ENCODE results near the gene PRR23B.
"Not testable (repeated sequence)": the region's sequence is repeated elsewhere in the genome, so short reads cannot be mapped to it uniquely, and the experiment has no call there.

The PRR23B gene

DNA sequence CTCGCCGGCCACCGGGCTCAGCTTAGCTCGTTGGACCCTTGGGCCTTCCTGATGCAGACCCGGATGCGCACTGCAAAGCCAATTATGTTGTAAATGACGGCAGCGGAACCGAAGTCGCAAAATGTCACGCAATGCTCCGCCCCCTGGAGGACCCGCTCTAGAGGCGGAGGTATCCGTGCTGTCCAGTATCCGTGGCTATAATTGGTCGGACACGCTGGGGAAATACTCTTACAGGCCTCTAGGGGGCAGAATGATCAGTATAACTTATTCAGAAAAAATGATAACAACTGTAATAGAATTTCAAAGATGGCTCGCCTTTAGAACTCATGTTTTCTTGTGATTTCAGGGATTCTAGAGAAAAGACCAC is at the start of gene PRR23B:
PRR23B (minus strand) TSS at position 59 of the 367 bp plus-strand sequence. CDS start 265 bp downstream, outside the sequence.
- ATAC-seq (replicated peaks) (no peak), DNase-seq (no peak)
- Mint-ChIP-seq H3K4me3 (no peak within 1 kb of the TSS), H3K27ac (no peak within 1 kb of the TSS), H3K4me1 (no peaks in the 10 kb centered on the region), H3K36me3 (peaks cover 3% of the 10 kb centered on the region in 2 donors), H3K27me3 (peaks cover 7 to 9% of the 10 kb centered on the region in 2 donors), H3K9me3 (peaks cover 7% of the 10 kb centered on the region in 2 donors)

DNA sequence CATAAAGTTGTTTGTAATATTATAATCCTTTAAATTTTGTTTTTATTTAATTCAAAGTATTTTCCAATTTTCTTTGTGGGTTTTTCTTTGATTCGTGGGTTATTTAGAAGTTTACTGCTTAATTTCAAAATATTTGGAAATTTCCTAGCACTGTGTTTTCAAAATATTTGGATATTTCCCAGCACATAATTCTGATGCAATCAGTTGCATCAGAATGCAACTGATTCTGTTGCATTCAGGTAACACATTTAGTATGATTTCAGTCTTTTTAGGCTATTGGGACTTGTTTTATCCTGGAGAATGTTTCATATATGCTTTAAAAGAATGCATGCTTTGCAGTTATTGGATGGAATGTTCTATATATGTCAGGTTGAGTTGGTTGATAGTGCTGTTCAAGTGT is 42.2 kb upstream of the PRR23B start:
- Mint-ChIP-seq H3K27ac (no peak overlapping the region), H3K4me1 (no peaks in the 10 kb centered on the region), H3K27me3 (no peaks in the 10 kb centered on the region), H3K4me3 (no peak overlapping the region), H3K36me3 (no peaks in the 10 kb centered on the region), H3K9me3 (peaks cover 0 to 3% of the 10 kb centered on the region in 2 donors)
- no peak for DNase-seq
- no peak for ATAC-seq (replicated peaks)

DNA sequence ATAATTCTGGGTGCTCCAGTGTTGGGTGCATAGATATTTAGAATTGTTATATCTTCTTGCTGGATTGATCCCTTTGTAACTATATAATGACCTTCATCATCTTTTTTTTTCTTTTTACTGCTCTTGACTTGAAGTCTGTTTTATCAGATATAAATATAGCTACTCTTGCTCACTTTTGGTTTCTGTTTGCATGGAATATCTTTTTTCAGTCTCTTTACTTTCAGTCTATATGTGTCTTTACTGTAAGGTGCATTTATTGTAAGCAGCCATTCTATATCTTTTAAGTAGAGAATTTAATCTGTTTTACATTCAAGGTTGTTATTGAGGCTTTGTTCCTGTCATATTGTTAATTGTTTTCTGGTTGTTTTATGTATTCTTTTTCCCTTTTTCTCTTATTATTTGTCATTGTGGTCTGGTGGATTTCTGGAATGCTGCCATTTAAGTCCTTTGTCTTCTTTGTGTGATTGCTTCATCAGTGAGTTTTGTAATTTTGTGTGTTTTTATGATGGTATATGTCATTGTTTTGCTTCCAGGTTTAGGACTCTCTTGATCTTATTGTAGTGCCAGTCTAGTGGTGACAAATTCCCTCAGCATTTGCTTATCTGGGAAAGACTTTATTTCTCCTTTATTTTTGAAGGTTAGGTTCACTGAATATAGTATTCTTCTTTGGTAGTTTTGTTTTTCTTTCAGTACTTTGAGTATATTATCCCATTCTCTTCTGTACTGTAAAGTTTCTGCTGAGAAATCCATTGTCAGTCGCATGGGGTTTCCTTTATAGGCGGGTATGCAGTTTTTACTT is 32.3 kb upstream of the PRR23B start:
- DNase-seq (no peak), ATAC-seq (replicated peaks) (no peak)
- Mint-ChIP-seq H3K4me1 (no peaks in the 10 kb centered on the region), H3K27ac (no peak overlapping the region), H3K27me3 (no peaks in the 10 kb centered on the region), H3K36me3 (peaks cover 2 to 3% of the 10 kb centered on the region in 2 donors), H3K4me3 (no peak overlapping the region), H3K9me3 (peaks cover 15 to 22% of the 10 kb centered on the region in 2 donors)

- Mint-ChIP-seq H3K4me1 (no peaks in the 10 kb centered on the region), H3K36me3 (no peaks in the 10 kb centered on the region), H3K4me3 (no peak within 1 kb of the TSS), H3K27ac (no peak within 1 kb of the TSS), H3K9me3 (peaks cover 0 to 11% of the 10 kb centered on the region in 2 donors), H3K27me3 (peaks cover 0 to 4% of the 10 kb centered on the region in 2 donors)
- no peak for ATAC-seq (replicated peaks)
- no peak for DNase-seq
These were observed 23.9 kb upstream of the PRR23B start, which contains the start of gene PRR23C for GRCh38 chr3:139044366-139045210. TSS of gene PRR23C (minus strand) at chr3:139044892. CDS start at chr3:139044620, 272 bp downstream.

DNA sequence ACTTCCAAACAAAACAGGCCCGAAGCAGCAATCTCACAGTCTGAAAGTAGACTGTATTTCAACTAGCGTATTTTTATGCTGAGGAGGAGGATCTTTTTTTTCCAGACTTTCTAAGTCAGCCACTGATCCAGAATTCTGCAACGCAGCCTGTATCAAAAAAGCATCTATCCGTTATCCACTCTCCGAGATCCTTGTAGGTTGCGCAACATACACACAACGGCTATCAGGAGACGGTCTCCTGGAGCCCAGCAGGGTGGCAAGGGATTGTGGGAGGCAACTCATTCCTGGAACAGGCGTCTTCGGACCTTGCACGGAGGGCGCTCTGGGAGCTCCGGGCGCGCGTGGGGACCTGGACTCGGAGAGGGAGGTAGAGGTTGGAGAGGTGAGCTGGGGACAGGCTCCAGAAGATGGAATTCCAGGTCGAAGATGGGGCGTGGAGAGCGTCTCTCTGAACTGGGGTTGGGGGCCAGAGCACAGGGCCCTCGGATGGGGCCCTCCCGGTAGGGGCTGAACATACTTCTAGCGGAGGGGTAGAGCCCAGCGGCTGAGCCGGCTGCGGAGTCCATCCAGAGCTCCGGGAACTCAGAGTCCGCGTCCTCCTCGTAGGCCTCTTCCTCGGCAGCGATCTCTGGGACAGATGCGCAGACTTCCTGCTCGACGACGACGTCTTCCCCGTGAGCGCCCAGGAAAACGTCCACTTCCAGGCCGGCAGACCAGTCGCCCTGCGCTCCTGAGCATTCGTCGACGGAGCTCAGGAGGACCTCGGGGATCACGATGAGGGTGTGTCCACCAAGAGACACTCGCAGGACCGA is 23.0 kb upstream of the PRR23B start:
- H3K4me3 Mint-ChIP-seq = no peak overlapping the region
- peaks cover 0 to 8% of the 10 kb centered on the region in 2 donors for H3K9me3 Mint-ChIP-seq
- no peak for ATAC-seq (replicated peaks)
- peaks cover 0 to 4% of the 10 kb centered on the region in 2 donors for H3K27me3 Mint-ChIP-seq
- no peaks in the 10 kb centered on the region for H3K36me3 Mint-ChIP-seq
- H3K4me1 Mint-ChIP-seq = no peaks in the 10 kb centered on the region
- no peak overlapping the region for H3K27ac Mint-ChIP-seq
- no peak for DNase-seq

DNA sequence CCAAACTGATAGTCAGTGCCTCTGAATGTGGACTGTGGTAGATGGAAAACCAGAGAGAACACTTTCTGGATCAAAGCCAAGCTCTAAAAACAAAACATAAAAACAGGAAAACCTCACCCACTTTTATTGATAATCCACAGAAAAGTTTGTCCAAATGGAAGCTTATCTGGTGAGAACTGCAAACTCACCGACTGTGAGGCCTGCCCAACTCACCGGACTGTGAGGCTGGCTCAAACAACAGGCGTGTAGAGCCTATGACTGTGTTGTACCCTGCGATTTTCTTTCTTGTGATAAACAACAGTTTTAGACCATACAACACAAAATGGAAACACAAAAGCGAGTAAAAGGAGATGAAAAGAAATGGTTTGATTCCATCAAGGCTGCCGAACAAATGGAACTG is 16.8 kb upstream of the PRR23B start:
- Mint-ChIP-seq H3K4me3 (no peak overlapping the region), H3K27ac (no peak overlapping the region), H3K4me1 (no peaks in the 10 kb centered on the region), H3K36me3 (no peaks in the 10 kb centered on the region), H3K9me3 (peaks cover 0 to 3% of the 10 kb centered on the region in 2 donors), H3K27me3 (peaks cover 3 to 10% of the 10 kb centered on the region in 2 donors)
- DNase-seq = no peak
- ATAC-seq (replicated peaks) = no peak

- ATAC-seq (replicated peaks) (no peak), DNase-seq (no peak)
- H3K27me3 Mint-ChIP-seq = peaks cover under 1 to 6% of the 10 kb centered on the region in 2 donors
- H3K4me1 Mint-ChIP-seq = no peaks in the 10 kb centered on the region
- H3K4me3 Mint-ChIP-seq = no peak overlapping the region
- peaks cover 12 to 18% of the 10 kb centered on the region in 2 donors for H3K9me3 Mint-ChIP-seq
- no peaks in the 10 kb centered on the region for H3K36me3 Mint-ChIP-seq
- no peak overlapping the region for H3K27ac Mint-ChIP-seq
These were observed 11.7 kb upstream of the PRR23B start for GRCh38 chr3:139032326-139033002.

DNA sequence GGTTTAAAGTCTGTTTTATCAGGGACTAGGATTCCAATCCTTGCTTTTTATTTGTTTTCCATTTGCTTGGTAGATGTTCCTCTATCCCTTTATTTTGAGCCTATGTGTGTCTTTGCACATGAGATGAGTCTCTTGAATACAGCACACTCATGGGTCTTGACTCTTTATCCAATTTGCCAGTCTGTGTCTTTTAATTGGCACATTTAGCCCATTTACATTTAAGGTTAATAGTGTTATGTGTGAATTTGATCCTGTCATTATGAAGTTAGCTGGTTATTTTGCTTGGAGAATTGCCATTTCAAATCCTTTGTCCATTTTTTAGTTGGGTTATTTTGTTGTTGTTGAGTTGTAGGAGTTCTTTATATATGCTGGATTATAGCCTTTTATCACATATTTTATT is 9.8 kb upstream of the PRR23B start:
- not testable (repeated sequence) for H3K27ac Mint-ChIP-seq; H3K27me3 Mint-ChIP-seq; H3K4me1 Mint-ChIP-seq; H3K36me3 Mint-ChIP-seq; ATAC-seq (replicated peaks); DNase-seq; H3K4me3 Mint-ChIP-seq
- peaks cover 12 to 18% of the 10 kb centered on the region in 2 donors for H3K9me3 Mint-ChIP-seq

GRCh38 chr3:139024968-139025367 is 4.2 kb upstream of the PRR23B start:
- H3K9me3 Mint-ChIP-seq = peaks cover 4 to 7% of the 10 kb centered on the region in 2 donors
- no peak overlapping the region for H3K27ac Mint-ChIP-seq
- DNase-seq (no peak), ATAC-seq (replicated peaks) (no peak)
- no peak overlapping the region for H3K4me3 Mint-ChIP-seq
- no peaks in the 10 kb centered on the region for H3K4me1 Mint-ChIP-seq
- H3K27me3 Mint-ChIP-seq = no peaks in the 10 kb centered on the region
- no peaks in the 10 kb centered on the region for H3K36me3 Mint-ChIP-seq

DNA sequence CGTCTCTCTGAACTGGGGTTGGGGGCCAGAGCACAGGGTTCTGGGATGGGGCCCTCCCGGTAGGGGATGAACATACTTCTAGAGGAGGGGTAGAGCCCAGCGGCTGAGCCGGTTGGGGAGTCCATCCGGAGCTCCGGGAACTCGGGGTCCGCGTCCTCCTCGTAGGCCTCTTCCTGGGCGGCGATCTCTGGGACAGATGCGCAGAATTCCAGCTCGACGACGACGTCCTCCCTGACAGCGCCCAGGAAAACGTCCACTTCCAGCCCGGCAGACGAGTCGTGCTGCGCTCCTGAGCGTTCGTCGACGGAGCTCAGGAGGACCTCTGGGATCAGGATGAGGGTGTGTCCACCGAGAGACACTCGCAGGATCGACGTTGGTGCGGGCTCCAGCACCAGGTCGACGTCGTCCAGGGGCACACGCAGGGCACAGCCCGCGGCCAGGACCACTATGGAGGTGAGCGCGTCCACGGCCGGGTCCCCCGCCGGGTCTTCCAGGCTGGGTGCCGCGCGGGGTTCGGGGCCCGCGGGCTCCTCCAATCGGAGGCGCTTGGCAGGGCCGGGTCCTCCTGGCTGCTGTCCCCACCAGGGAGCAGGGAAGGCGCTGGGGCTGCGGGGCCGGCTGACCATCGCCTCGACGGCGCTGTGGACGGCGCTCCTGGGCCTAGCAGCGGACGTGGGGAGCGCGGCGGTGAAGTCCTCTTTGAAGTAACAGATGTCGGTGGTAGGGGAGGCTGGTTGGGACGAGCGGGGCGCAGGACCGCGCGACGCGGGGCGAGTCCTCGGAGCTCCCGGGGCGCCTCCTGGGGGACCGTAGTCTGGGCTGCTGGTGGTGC is 474 bp downstream of the PRR23B start:
- no peak for DNase-seq
- no peak for ATAC-seq (replicated peaks)
- Mint-ChIP-seq H3K27ac (no peak overlapping the region), H3K36me3 (peaks cover 3% of the 10 kb centered on the region in 2 donors), H3K4me3 (no peak overlapping the region), H3K4me1 (no peaks in the 10 kb centered on the region), H3K9me3 (peaks cover 7% of the 10 kb centered on the region in 2 donors), H3K27me3 (peaks cover 7 to 9% of the 10 kb centered on the region in 2 donors)

- H3K9me3 Mint-ChIP-seq = peaks cover 8 to 11% of the 10 kb centered on the region in 2 donors
- ATAC-seq (replicated peaks) (no peak), DNase-seq (no peak)
- H3K4me3 Mint-ChIP-seq = no peak overlapping the region
- no peak overlapping the region for H3K27ac Mint-ChIP-seq
- peaks cover 7 to 9% of the 10 kb centered on the region in 2 donors for H3K27me3 Mint-ChIP-seq
- peaks cover 3% of the 10 kb centered on the region in 2 donors for H3K36me3 Mint-ChIP-seq
- no peaks in the 10 kb centered on the region for H3K4me1 Mint-ChIP-seq
These were observed 4.2 kb downstream of the PRR23B start for GRCh38 chr3:139016430-139017048.

GRCh38 chr3:139006051-139006716 is 14.5 kb downstream of the PRR23B start, which contains the start of gene PRR23A:
TSS of gene PRR23A (minus strand) at chr3:139006268. CDS start at chr3:139006268, 0 bp downstream.
- Mint-ChIP-seq H3K27me3 (peaks cover 0 to 4% of the 10 kb centered on the region in 2 donors), H3K4me3 (no peak within 1 kb of the TSS), H3K4me1 (no peaks in the 10 kb centered on the region), H3K36me3 (peaks cover 0 to 4% of the 10 kb centered on the region in 2 donors), H3K9me3 (peaks cover 16 to 24% of the 10 kb centered on the region in 2 donors), H3K27ac (no peak within 1 kb of the TSS)
- DNase-seq (no peak), ATAC-seq (replicated peaks) (no peak)
